GM23338 (cell line): ENCODE measurements around the gene RAPGEF4. TPM values are rescaled to one million over a fixed set of nuclear protein-coding genes. Genes with fewer than 3 reads are reported as not detected.

Source experiments
- ATAC-seq: fragments of 200-7000 bp; cut with Tn5 transposase; 3 replicates; pipeline ENCODE4 v1.9.1; 2020
- DNase-seq: peaks from one replicate; pipeline ENCODE4 v3.0.0-alpha.2; 2015; ENCODE audit warnings: low spot score
- H2AFZ ChIP-seq: fragments of 200-600 bp; sonication (generic); 2 replicates; pipeline ENCODE4 v1.8.0; 2016; ENCODE audit warnings: antibody characterized with exemption, mild to moderate bottlenecking, moderate library complexity
- H3F3A ChIP-seq: fragments of 200-600 bp; sonication (generic); replicated peaks from 2 replicates; pipeline ENCODE4 v1.8.0; 2017; ENCODE audit warnings: antibody characterized with exemption, mixed run types, low read depth
- H3K27ac ChIP-seq: fragments of 200-600 bp; sonication (generic); 2 replicates; pipeline ENCODE4 v1.6.1; 2016; ENCODE audit warnings: low read depth
- H3K27me3 ChIP-seq: fragments of 200-600 bp; sonication (generic); 2 replicates; pipeline ENCODE4 v1.8.0; 2016; ENCODE audit warnings: mild to moderate bottlenecking, mixed run types, moderate library complexity; ENCODE audit not compliant: insufficient read depth
- H3K36me3 ChIP-seq: fragments of 200-600 bp; sonication (generic); 2 replicates; pipeline ENCODE4 v1.8.0; 2016; ENCODE audit warnings: mild to moderate bottlenecking; ENCODE audit not compliant: insufficient read depth
- H3K4me1 ChIP-seq: fragments of 200-600 bp; sonication (generic); 2 replicates; pipeline ENCODE4 v1.8.0; 2016; ENCODE audit warnings: mild to moderate bottlenecking, moderate library complexity; ENCODE audit not compliant: insufficient read depth
- H3K4me2 ChIP-seq: fragments of 200-600 bp; sonication (generic); 2 replicates; pipeline ENCODE4 v1.7.1; 2017; ENCODE audit warnings: mixed run types
- H3K4me3 ChIP-seq: fragments of 200-600 bp; sonication (generic); 2 replicates; pipeline ENCODE4 v1.6.1; 2016; ENCODE audit warnings: mixed run types
- H3K79me2 ChIP-seq: fragments of 200-600 bp; sonication (generic); replicated peaks from 2 replicates; pipeline ENCODE4 v1.8.0; 2017; ENCODE audit warnings: mild to moderate bottlenecking; ENCODE audit not compliant: insufficient read depth
- H3K9me2 ChIP-seq: fragments of 200-600 bp; sonication (generic); 2 replicates; pipeline ENCODE4 v1.8.0; 2017; ENCODE audit not compliant: insufficient read depth
- H4K20me1 ChIP-seq: fragments of 200-600 bp; sonication (generic); replicated peaks from 2 replicates; pipeline ENCODE4 v1.8.0; 2017; ENCODE audit warnings: mild to moderate bottlenecking; ENCODE audit not compliant: insufficient read depth
- H3K27ac Mint-ChIP-seq: 2 replicates; pipeline ENCODE4 v1.8.0; 2020; ENCODE audit warnings: inconsistent platforms, mild to moderate bottlenecking, moderate library complexity, mixed read lengths
- H3K27me3 Mint-ChIP-seq: 3 replicates; pipeline ENCODE4 v1.8.0; 2022; ENCODE audit warnings: low read depth, mild to moderate bottlenecking, moderate library complexity, mixed read lengths, inconsistent platforms; ENCODE audit not compliant: insufficient read depth, poor library complexity
- H3K36me3 Mint-ChIP-seq: 3 replicates; pipeline ENCODE4 v1.8.0; 2021; ENCODE audit warnings: low read depth, mild to moderate bottlenecking, inconsistent platforms, moderate library complexity, mixed read lengths
- H3K4me1 Mint-ChIP-seq: 3 replicates; pipeline ENCODE4 v1.8.0; 2020; ENCODE audit warnings: mild to moderate bottlenecking, inconsistent platforms, mixed read lengths
- H3K4me3 Mint-ChIP-seq: 3 replicates; pipeline ENCODE4 v1.8.0; 2021; ENCODE audit warnings: moderate library complexity, mild to moderate bottlenecking, inconsistent platforms, mixed read lengths
- H3K9me3 Mint-ChIP-seq: 3 replicates; pipeline ENCODE4 v1.8.0; 2020; ENCODE audit warnings: moderate library complexity, mild to moderate bottlenecking, inconsistent platforms, mixed read lengths
- CREB1 ChIP-seq: fragments of 250-450 bp; sonication (Bioruptor Pico); IDR thresholded peaks from 2 replicates; pipeline ENCODE4 v1.5.0; 2020; ENCODE audit warnings: low read depth, mild to moderate bottlenecking, moderate library complexity
- CTCF ChIP-seq, 2 experiments: fragments of 200-600 bp in 1 of 2; sonication (generic) in 1 of 2; conservative IDR thresholded peaks; 2 replicates each; pipeline versions ENCODE4 v1.5.1 to v1.6.1; 2016 to 2017; ENCODE audit warnings: antibody characterized with exemption in 2 of 2, low read depth in 2 of 2, mild to moderate bottlenecking in 2 of 2, moderate library complexity in 1 of 2
- ETS1 ChIP-seq: IDR thresholded peaks from 2 replicates; pipeline ENCODE4 v1.6.1; 2016; ENCODE audit warnings: antibody characterized with exemption
- EZH2 ChIP-seq: fragments of 200-600 bp; sonication (generic); IDR thresholded peaks from one replicate; pipeline ENCODE4 v1.8.0; 2017; ENCODE audit warnings: antibody characterized with exemption, mild to moderate bottlenecking, low read depth; ENCODE audit not compliant: unreplicated experiment
- EZH2phosphoT487 ChIP-seq: fragments of 200-600 bp; sonication (generic); IDR thresholded peaks from one replicate; pipeline ENCODE4 v1.8.1; 2018; ENCODE audit warnings: antibody characterized with exemption; ENCODE audit not compliant: unreplicated experiment
- JUNB ChIP-seq: IDR thresholded peaks from one replicate; pipeline ENCODE4 v1.6.1; 2016; ENCODE audit warnings: antibody characterized with exemption; ENCODE audit not compliant: unreplicated experiment
- NANOG ChIP-seq: IDR thresholded peaks from 2 replicates; pipeline ENCODE4 v1.6.1; 2016; ENCODE audit warnings: antibody characterized with exemption, borderline replicate concordance
- REST ChIP-seq: IDR thresholded peaks from one replicate; pipeline ENCODE4 v1.6.1; 2018; ENCODE audit warnings: antibody characterized with exemption; ENCODE audit not compliant: unreplicated experiment
- STAT1 ChIP-seq: IDR thresholded peaks from one replicate; pipeline ENCODE4 v1.6.1; 2016; ENCODE audit warnings: antibody characterized with exemption; ENCODE audit not compliant: unreplicated experiment
- ZNF114 ChIP-seq: fragments of 250-450 bp; sonication (Bioruptor Pico); IDR thresholded peaks from 2 replicates; pipeline ENCODE4 v1.5.0; 2020; ENCODE audit warnings: mild to moderate bottlenecking, moderate library complexity
- ZNF331 ChIP-seq: fragments of 250-450 bp; sonication (Bioruptor Pico); IDR thresholded peaks from 2 replicates; pipeline ENCODE4 v1.5.0; 2020; ENCODE audit warnings: low read depth, mild to moderate bottlenecking, moderate library complexity
- polyA plus RNA-seq: library from polyadenylated mRNA; unstranded; fragments of >200 nt; fragmentation: Nextera tagmentation; extraction: Ambion mirVana; gene quantifications from 2 replicates; pipeline ENCODE4 v1.2.1, GENCODE V29; 2016
- total RNA-seq: library from RNA; depleted of rRNA; stranded (reverse); fragments of >200 nt; shearing (Covaris generic); gene quantifications from 2 replicates; pipeline ENCODE4 v1.2.3, GENCODE V29; 2014

Gene RAPGEF4
- total and polyA plus RNA-seq, 2 experiments from 2014 or later: 1.7 to 4.7 TPM

- H3K79me2 ChIP-seq: no peaks in the 10 kb centered on the region
- H3K36me3 ChIP-seq: no peaks in the 10 kb centered on the region
- peaks cover 18% of the 10 kb centered on the region for H3K9me3 Mint-ChIP-seq
- H3K4me3 ChIP-seq: no peak overlapping the region
- H2AFZ ChIP-seq: no peak overlapping the region
- H4K20me1 ChIP-seq: no peaks in the 10 kb centered on the region
- no peaks in the 10 kb centered on the region for H3K4me1 Mint-ChIP-seq
- H3K27me3 ChIP-seq: no peaks in the 10 kb centered on the region
- no peaks in the 10 kb centered on the region for H3K4me1 ChIP-seq
- no peak overlapping the region for H3K4me3 Mint-ChIP-seq
- H3K9me2 ChIP-seq: peaks cover 6% of the 10 kb centered on the region; the same call in 1 of the 2 replicates
- no peak overlapping the region for H3K27ac ChIP-seq
- peaks cover 9% of the 10 kb centered on the region; the same call in 2 of the 3 replicates for H3K36me3 Mint-ChIP-seq
- H3K27me3 Mint-ChIP-seq: peaks cover 1% of the 10 kb centered on the region
- H3K4me2 ChIP-seq: no peak overlapping the region
- H3K27ac Mint-ChIP-seq: no peak overlapping the region
- TF ChIP-seq ZNF331 (CRISPR knock-in tag): no peak
- no peak for TF ChIP-seq ETS1
- TF ChIP-seq CTCF (conservative IDR thresholded peaks at IDR 0.05; ENCODE audit: low read depth in 2 of 2): no peak
- TF ChIP-seq JUNB: no peak
- no peak for TF ChIP-seq EZH2phosphoT487
- no peak for TF ChIP-seq ZNF114 (CRISPR knock-in tag)
- no peak for TF ChIP-seq REST
- no peak for TF ChIP-seq CREB1 (CRISPR knock-in tag)
- no peak for TF ChIP-seq NANOG
- TF ChIP-seq STAT1: no peak
- no peak for TF ChIP-seq EZH2
- no peak for DNase-seq
- ATAC-seq: no peak
- H3F3A ChIP-seq: no peaks in the 10 kb centered on the region
These were observed 25.7 kb downstream of the RAPGEF4 start for GRCh38 chr2:172761306-172761705.
